ENCODE measurements around the gene SAP30L.

GRCh38 chr5:154461531-154461930, 15.7 kb downstream of the SAP30L start:
- TF ChIP-seq CTCF (IDR thresholded peaks at IDR 0.05): peak; percentile 43
- no peak for TF ChIP-seq REST (IDR thresholded peaks at IDR 0.05; ENCODE audit: insufficient read depth in 1 of 2, low read depth in 2 of 2, low read length in 1 of 2)
- TF ChIP-seq SIN3A (IDR thresholded peaks at IDR 0.05; ENCODE audit: borderline replicate concordance, insufficient read depth, low read depth, low read length): no peak
